ENCODE results near the gene SFXN3.

DNA sequence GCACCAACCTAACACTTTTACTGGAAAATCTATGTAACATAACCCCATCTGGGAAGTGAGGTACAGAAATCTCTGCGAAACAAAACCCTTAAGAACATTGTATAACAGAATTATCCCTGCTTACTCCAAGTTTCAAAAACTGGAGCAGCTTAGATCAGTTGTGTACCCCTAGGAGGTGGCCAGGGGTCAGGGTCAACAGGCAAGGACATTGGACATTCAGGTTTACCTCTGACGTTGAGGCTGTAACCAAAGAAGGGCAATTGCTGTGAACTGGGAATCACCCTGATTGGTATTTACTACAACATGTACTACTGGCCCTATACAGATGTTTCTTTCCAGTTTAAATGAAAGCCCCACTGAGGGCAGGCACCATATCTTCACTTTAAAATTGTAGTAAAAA lies 13.1 kb downstream of the SFXN3 start:
- TF ChIP-seq, protein P1, sequence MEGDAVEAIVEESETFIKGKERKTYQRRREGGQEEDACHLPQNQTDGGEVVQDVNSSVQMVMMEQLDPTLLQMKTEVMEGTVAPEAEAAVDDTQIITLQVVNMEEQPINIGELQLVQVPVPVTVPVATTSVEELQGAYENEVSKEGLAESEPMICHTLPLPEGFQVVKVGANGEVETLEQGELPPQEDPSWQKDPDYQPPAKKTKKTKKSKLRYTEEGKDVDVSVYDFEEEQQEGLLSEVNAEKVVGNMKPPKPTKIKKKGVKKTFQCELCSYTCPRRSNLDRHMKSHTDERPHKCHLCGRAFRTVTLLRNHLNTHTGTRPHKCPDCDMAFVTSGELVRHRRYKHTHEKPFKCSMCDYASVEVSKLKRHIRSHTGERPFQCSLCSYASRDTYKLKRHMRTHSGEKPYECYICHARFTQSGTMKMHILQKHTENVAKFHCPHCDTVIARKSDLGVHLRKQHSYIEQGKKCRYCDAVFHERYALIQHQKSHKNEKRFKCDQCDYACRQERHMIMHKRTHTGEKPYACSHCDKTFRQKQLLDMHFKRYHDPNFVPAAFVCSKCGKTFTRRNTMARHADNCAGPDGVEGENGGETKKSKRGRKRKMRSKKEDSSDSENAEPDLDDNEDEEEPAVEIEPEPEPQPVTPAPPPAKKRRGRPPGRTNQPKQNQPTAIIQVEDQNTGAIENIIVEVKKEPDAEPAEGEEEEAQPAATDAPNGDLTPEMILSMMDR (IDR thresholded peaks at IDR 0.05; ENCODE audit: low read length) = no peak
- no peak for TF ChIP-seq EZH2 (optimal IDR thresholded peaks at IDR 0.05; ENCODE audit: low read depth, low read length)
